RWPE2 (cell line): ENCODE results near the gene NOTUM.

Experiments
- ATAC-seq: fragments of 200-7000 bp; cut with Tn5 transposase; 3 replicates; pipeline ENCODE4 v1.9.1; 2021; ENCODE audit warnings: low read depth
- DNase-seq: peaks from one replicate; pipeline ENCODE4 v3.0.0-alpha.2; 2020; ENCODE audit warnings: low spot score
- H3K27ac ChIP-seq: fragments of 450-650 bp; 2 replicates; pipeline ENCODE4 v1.5.1; 2017; ENCODE audit warnings: mild to moderate bottlenecking; ENCODE audit not compliant: poor library complexity, severe bottlenecking
- H3K27me3 ChIP-seq: fragments of 250-450 bp; sonication (Bioruptor Pico); 2 replicates; pipeline ENCODE4 v1.5.1; 2021; ENCODE audit warnings: mild to moderate bottlenecking, moderate library complexity; ENCODE audit not compliant: insufficient read depth, poor library complexity, severe bottlenecking
- H3K36me3 ChIP-seq: fragments of 250-450 bp; sonication (Bioruptor Pico); 2 replicates; pipeline ENCODE4 v1.5.1; 2020; ENCODE audit warnings: low read depth, mild to moderate bottlenecking, moderate library complexity
- H3K4me1 ChIP-seq: fragments of 250-450 bp; sonication (Bioruptor Pico); 2 replicates; pipeline ENCODE4 v1.5.1; 2021; ENCODE audit warnings: mild to moderate bottlenecking, moderate library complexity; ENCODE audit not compliant: insufficient read depth, poor library complexity, severe bottlenecking
- H3K4me3 ChIP-seq: fragments of 250-450 bp; sonication (Bioruptor Pico); 2 replicates; pipeline ENCODE4 v1.5.1; 2021; ENCODE audit warnings: mild to moderate bottlenecking, moderate library complexity; ENCODE audit not compliant: severe bottlenecking
- H3K9me3 ChIP-seq: fragments of 250-450 bp; sonication (Bioruptor Pico); 2 replicates; pipeline ENCODE4 v1.5.1; 2021; ENCODE audit warnings: mild to moderate bottlenecking, moderate library complexity; ENCODE audit not compliant: severe bottlenecking
- CTCF ChIP-seq: fragments of 450-650 bp; IDR thresholded peaks from one replicate; pipeline ENCODE4 v1.5.1; 2017; ENCODE audit warnings: mild to moderate bottlenecking, moderate library complexity; ENCODE audit not compliant: poor library complexity, severe bottlenecking

Gene NOTUM

GRCh38 chr17:81912441-81913309 lies 48.3 kb downstream of the NOTUM start:
- no peaks in the 10 kb centered on the region for H3K27me3 ChIP-seq
- DNase-seq (peak; percentile 91), ATAC-seq (peak; percentile 53)
- peak overlapping the region; percentile 46 for H3K27ac ChIP-seq
- H3K4me1 ChIP-seq: peaks cover 29% of the 10 kb centered on the region
- H3K4me3 ChIP-seq: no peak overlapping the region
- peaks cover 63% of the 10 kb centered on the region for H3K36me3 ChIP-seq
- TF ChIP-seq CTCF: peak; percentile 27
- no peaks in the 10 kb centered on the region for H3K9me3 ChIP-seq

- Histone ChIP-seq H3K4me3 (peak overlapping the region; percentile 2), H3K27ac (peak overlapping the region; percentile 46)
These were observed 49.0 kb downstream of the NOTUM start for GRCh38 chr17:81911969-81912368.

GRCh38 chr17:81911277-81911961 lies 49.6 kb downstream of the NOTUM start, which contains the start of gene PCYT2:
PCYT2 (minus strand) TSS chr17:81911399; CDS start chr17:81911355, 44 bp downstream.
- Histone ChIP-seq H3K9me3 (no peaks in the 10 kb centered on the region), H3K36me3 (peaks cover 76% of the 10 kb centered on the region), H3K4me3 (peak within 1 kb of the TSS; percentile 99), H3K27me3 (no peaks in the 10 kb centered on the region), H3K27ac (peak within 1 kb of the TSS; percentile 58), H3K4me1 (peaks cover 22% of the 10 kb centered on the region)
- ATAC-seq (peak; percentile 85), DNase-seq (peak; percentile 97)
- TF ChIP-seq CTCF: no peak

More at GRCh38 chr17:81911969-81912368, 49.0 kb downstream of the NOTUM start:
- Histone ChIP-seq H3K4me1 (peaks cover 27% of the 10 kb centered on the region), H3K27me3 (no peaks in the 10 kb centered on the region), H3K36me3 (peaks cover 70% of the 10 kb centered on the region), H3K9me3 (no peaks in the 10 kb centered on the region)
- DNase-seq: no peak
- ATAC-seq: no peak
- no peak for TF ChIP-seq CTCF

- ATAC-seq (no peak), DNase-seq (no peak)
- TF ChIP-seq CTCF: no peak
- H3K4me1 ChIP-seq: peaks cover 20% of the 10 kb centered on the region
- no peaks in the 10 kb centered on the region for H3K27me3 ChIP-seq
- no peaks in the 10 kb centered on the region for H3K9me3 ChIP-seq
- H3K27ac ChIP-seq: peak overlapping the region; percentile 58
- H3K4me3 ChIP-seq: peak overlapping the region; percentile 99
- peaks cover 73% of the 10 kb centered on the region for H3K36me3 ChIP-seq
These were observed 50.1 kb downstream of the NOTUM start for GRCh38 chr17:81910840-81911276.
